ENCODE results near the gene SHISA8.

The SHISA8 gene

DNA sequence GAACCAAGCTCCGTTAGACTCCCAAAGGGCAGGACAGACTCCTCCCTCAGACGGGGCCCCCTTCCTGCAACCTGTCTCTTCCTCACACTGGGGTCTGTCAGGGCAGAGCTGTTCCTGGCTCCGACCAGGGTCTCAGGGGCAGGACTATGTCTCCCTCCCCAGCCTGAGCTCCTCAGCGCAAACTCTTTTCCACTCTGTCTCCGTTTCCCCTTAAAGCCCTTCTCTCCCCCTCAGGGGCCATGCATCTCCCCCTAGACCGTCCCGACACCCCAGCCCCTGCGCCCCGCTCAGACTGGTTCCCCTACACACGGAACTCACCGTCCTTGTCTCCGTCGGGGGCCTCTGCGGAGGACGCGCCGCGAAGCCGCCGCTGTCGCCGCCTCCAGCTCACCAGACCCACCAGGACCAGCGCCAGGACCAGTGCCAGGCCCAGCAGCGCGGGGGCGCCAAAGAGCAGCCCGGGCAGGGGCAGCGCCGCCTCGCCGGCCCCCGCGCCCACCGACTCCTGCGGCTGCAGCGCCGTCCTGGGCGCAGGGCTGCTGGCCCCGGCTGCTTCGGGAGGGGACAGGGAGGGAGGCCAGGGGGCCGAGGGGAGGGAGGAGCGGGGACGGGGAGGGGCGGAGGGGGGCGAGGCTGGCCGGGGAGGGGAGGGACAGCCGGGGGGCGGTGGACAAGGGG lies 11.0 kb upstream of the SHISA8 start:
- H3K27ac Mint-ChIP-seq, result peak overlapping the region; percentile 84 to 88
- peak; percentile 83 for ATAC-seq (replicated peaks)

GRCh38 chr22:41923595-41924276 lies 8.9 kb upstream of the SHISA8 start:
- Mint-ChIP-seq H3K9me3 (no peaks in the 10 kb centered on the region), H3K27ac (no peak overlapping the region), H3K27me3 (no peaks in the 10 kb centered on the region), H3K36me3 (ENCODE audit: insufficient read depth) (peaks cover 34% of the 10 kb centered on the region), H3K4me3 (no peak overlapping the region), H3K4me1 (ENCODE audit: low read depth in 2 of 2) (peaks cover 4 to 22% of the 10 kb centered on the region in 2 donors)
- DNase-seq, result no peak
- no peak for ATAC-seq (replicated peaks)

More for the DNA sequence above, 11.0 kb upstream of the SHISA8 start:
- H3K36me3 Mint-ChIP-seq (ENCODE audit: insufficient read depth), result peaks cover 26% of the 10 kb centered on the region
- DNase-seq, result peak; percentile 80 to 84 (median 82)
- no peaks in the 10 kb centered on the region for H3K27me3 Mint-ChIP-seq
- peaks cover 11 to 18% of the 10 kb centered on the region in 2 donors for H3K4me1 Mint-ChIP-seq (ENCODE audit: low read depth in 2 of 2)
- peak overlapping the region; percentile 84 for H3K4me3 Mint-ChIP-seq
- no peaks in the 10 kb centered on the region for H3K9me3 Mint-ChIP-seq

GRCh38 chr22:41922940-41923594 lies 8.2 kb upstream of the SHISA8 start:
- Mint-ChIP-seq H3K9me3 (no peaks in the 10 kb centered on the region), H3K27ac (no peak overlapping the region), H3K27me3 (no peaks in the 10 kb centered on the region), H3K4me1 (ENCODE audit: low read depth in 2 of 2) (peaks cover 4 to 19% of the 10 kb centered on the region in 2 donors), H3K36me3 (ENCODE audit: insufficient read depth) (peaks cover 39% of the 10 kb centered on the region), H3K4me3 (no peak overlapping the region)
- DNase-seq (no peak), ATAC-seq (replicated peaks) (no peak)

GRCh38 chr22:41922328-41922727 lies 7.5 kb upstream of the SHISA8 start:
- ATAC-seq (replicated peaks) (no peak), DNase-seq (no peak)
- H3K27ac Mint-ChIP-seq, result peak overlapping the region in 1 of 2 donors; percentile 23
- peaks cover 38% of the 10 kb centered on the region for H3K36me3 Mint-ChIP-seq (ENCODE audit: insufficient read depth)
- peaks cover 4 to 13% of the 10 kb centered on the region in 2 donors for H3K4me1 Mint-ChIP-seq (ENCODE audit: low read depth in 2 of 2)
- H3K4me3 Mint-ChIP-seq, result no peak overlapping the region
- no peaks in the 10 kb centered on the region for H3K9me3 Mint-ChIP-seq
- H3K27me3 Mint-ChIP-seq, result peaks cover 1 to 2% of the 10 kb centered on the region in 2 donors

DNA sequence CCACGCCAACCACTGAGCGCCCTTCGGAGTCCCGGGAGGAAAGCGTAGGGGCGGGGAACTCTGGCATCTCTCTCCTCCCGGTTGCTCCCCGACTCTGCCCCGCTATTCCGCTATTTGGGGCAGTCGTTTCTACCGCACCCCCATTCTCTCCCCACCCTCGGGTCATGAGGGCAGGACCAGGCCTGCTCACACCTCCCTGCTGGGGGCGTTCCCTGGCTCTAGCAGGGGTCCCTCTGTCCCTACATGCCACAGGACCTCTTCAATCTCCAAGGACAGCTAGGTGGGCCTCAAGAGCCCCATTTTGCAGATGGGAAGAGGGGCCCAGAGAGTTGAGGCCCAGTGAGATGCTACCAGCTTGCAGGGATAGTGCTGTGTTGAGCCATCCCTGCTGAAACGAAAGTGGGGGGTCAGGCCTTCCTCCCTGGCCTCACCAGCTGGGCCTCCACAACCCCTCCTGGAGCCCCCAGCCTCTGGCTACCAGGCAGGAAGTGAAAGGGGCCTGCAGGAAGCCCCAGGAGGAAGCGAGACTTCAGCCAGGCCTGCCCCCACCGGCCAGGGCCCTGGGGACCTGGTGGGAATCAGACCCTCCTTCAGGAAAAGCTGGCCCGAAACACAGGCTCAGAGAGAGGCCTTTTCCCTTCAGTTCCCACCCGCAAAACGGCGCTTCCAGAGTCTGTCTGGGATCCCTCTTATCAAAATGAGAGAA lies 5.5 kb upstream of the SHISA8 start:
- ATAC-seq (replicated peaks) (no peak), DNase-seq (no peak)
- Mint-ChIP-seq H3K9me3 (no peaks in the 10 kb centered on the region), H3K4me1 (ENCODE audit: low read depth in 2 of 2) (peaks cover 0 to 9% of the 10 kb centered on the region in 2 donors), H3K27ac (peak overlapping the region in 1 of 2 donors; percentile 68), H3K27me3 (peaks cover 18 to 21% of the 10 kb centered on the region in 2 donors), H3K4me3 (peak overlapping the region; percentile 22 to 70), H3K36me3 (ENCODE audit: insufficient read depth) (peaks cover 42% of the 10 kb centered on the region)

- Mint-ChIP-seq H3K27ac (peak overlapping the region in 1 of 2 donors; percentile 68), H3K4me1 (ENCODE audit: low read depth in 2 of 2) (peaks cover 0 to 7% of the 10 kb centered on the region in 2 donors), H3K4me3 (peak overlapping the region; percentile 61 to 70), H3K27me3 (peaks cover 21 to 24% of the 10 kb centered on the region in 2 donors), H3K36me3 (ENCODE audit: insufficient read depth) (peaks cover 38% of the 10 kb centered on the region), H3K9me3 (no peaks in the 10 kb centered on the region)
- ATAC-seq (replicated peaks) (peak; percentile 31), DNase-seq (no peak)
These were observed 4.7 kb upstream of the SHISA8 start for GRCh38 chr22:41919357-41920224.

GRCh38 chr22:41917903-41918791 lies 3.3 kb upstream of the SHISA8 start:
- H3K27me3 Mint-ChIP-seq, result peaks cover 26 to 30% of the 10 kb centered on the region in 2 donors
- no peak overlapping the region for H3K27ac Mint-ChIP-seq
- H3K36me3 Mint-ChIP-seq (ENCODE audit: insufficient read depth), result peaks cover 42% of the 10 kb centered on the region
- peaks cover 0 to 7% of the 10 kb centered on the region in 2 donors for H3K4me1 Mint-ChIP-seq (ENCODE audit: low read depth in 2 of 2)
- H3K9me3 Mint-ChIP-seq, result no peaks in the 10 kb centered on the region
- ATAC-seq (replicated peaks) (no peak), DNase-seq (no peak)
- peak overlapping the region in 1 of 2 donors; percentile 6 for H3K4me3 Mint-ChIP-seq

- Mint-ChIP-seq H3K27me3 (peaks cover 33 to 37% of the 10 kb centered on the region in 2 donors), H3K36me3 (ENCODE audit: insufficient read depth) (peaks cover 40% of the 10 kb centered on the region), H3K9me3 (no peaks in the 10 kb centered on the region), H3K4me3 (peak overlapping the region in 1 of 2 donors; percentile 33), H3K4me1 (ENCODE audit: low read depth in 2 of 2) (peaks cover 0 to 11% of the 10 kb centered on the region in 2 donors), H3K27ac (peak overlapping the region in 1 of 2 donors; percentile 41)
- no peak for DNase-seq
- no peak for ATAC-seq (replicated peaks)
These were observed 2.6 kb upstream of the SHISA8 start for GRCh38 chr22:41917375-41917902.

DNA sequence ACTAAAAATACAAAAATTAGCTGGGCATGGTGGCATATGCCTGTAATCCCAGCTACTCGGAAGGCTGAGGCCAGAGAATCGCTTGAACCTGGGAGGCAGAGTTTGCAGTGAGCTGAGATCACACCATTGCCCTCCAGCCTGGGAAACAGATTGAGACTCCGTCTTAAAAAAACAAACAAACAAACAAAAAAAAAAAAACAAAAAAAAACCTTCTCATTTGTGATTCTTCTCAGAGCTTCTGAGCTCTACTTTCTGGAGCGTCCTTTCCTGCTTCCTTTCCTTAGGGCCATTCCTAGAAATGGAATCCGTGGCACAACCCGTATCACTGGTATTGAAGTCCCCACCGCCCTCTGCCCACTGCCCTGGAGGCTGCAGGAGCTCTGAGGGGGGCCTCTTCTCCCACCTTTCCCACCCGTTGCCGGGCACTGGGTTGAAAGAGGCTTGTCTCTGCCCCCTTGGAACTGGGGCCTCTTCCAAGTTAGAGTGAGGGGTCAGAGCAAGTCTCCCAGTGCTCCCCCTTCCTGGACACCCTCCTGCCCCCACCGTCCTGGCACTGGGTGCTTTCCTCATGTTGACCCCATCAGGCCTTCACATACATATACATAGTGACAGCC lies 2.0 kb upstream of the SHISA8 start:
- H3K27ac Mint-ChIP-seq, result peak overlapping the region in 1 of 2 donors; percentile 41
- ATAC-seq (replicated peaks), result no peak

GRCh38 chr22:41915786-41916493 lies 1.1 kb upstream of the SHISA8 start:
- Mint-ChIP-seq H3K36me3 (ENCODE audit: insufficient read depth) (peaks cover 32% of the 10 kb centered on the region), H3K4me3 (peak overlapping the region; percentile 50 to 59), H3K27ac (no peak overlapping the region), H3K9me3 (no peaks in the 10 kb centered on the region), H3K27me3 (peaks cover 46 to 52% of the 10 kb centered on the region in 2 donors), H3K4me1 (ENCODE audit: low read depth in 2 of 2) (peaks cover 6 to 16% of the 10 kb centered on the region in 2 donors)
- DNase-seq (no peak), ATAC-seq (replicated peaks) (no peak)

More for the DNA sequence above, 2.0 kb upstream of the SHISA8 start:
- Mint-ChIP-seq H3K9me3 (no peaks in the 10 kb centered on the region), H3K4me1 (ENCODE audit: low read depth in 2 of 2) (peaks cover 0 to 11% of the 10 kb centered on the region in 2 donors), H3K36me3 (ENCODE audit: insufficient read depth) (peaks cover 38% of the 10 kb centered on the region), H3K27me3 (peaks cover 39 to 43% of the 10 kb centered on the region in 2 donors), H3K4me3 (peak overlapping the region in 1 of 2 donors; percentile 33)
- DNase-seq, result no peak

GRCh38 chr22:41914611-41915034 lies 251 bp downstream of the SHISA8 start:
- H3K27me3 Mint-ChIP-seq, result peaks cover 46 to 53% of the 10 kb centered on the region in 2 donors

More at GRCh38 chr22:41914611-41915034, 251 bp downstream of the SHISA8 start:
- Mint-ChIP-seq H3K27ac (no peak overlapping the region), H3K4me1 (ENCODE audit: low read depth in 2 of 2) (peaks cover 6 to 14% of the 10 kb centered on the region in 2 donors), H3K36me3 (ENCODE audit: insufficient read depth) (peaks cover 24% of the 10 kb centered on the region), H3K4me3 (no peak overlapping the region), H3K9me3 (no peaks in the 10 kb centered on the region)
- ATAC-seq (replicated peaks) (no peak), DNase-seq (no peak)
